CD4-positive, alpha-beta memory T cell (primary cell): ENCODE results near the gene TUBA8. TPM values are rescaled to one million over a fixed set of nuclear protein-coding genes. Genes with fewer than 3 reads are reported as not detected.
"Not testable (repeated sequence)": the region's sequence is repeated elsewhere in the genome, so short reads cannot be mapped to it uniquely, and the experiment has no call there.

Experiments
- CTCF ChIA-PET: fragments of 350-600 bp; sonication (Branson Sonifier 250); formaldehyde crosslinking; loops from one replicate; lab custom pipeline; 2021; ENCODE audit warnings: inconsistent platforms; ENCODE audit not compliant: partially characterized antibody; lab: Charles Lee
- POLR2A ChIA-PET: fragments of 350-600 bp; sonication (Branson Sonifier 250); formaldehyde crosslinking; loops from one replicate; lab custom pipeline; 2021; ENCODE audit not compliant: partially characterized antibody; lab: Charles Lee
- DNase-seq, 5 donors: peaks; one replicate each; pipeline versions ENCODE4 v3.0.0 to v3.0.0-alpha.2; 2020 to 2022; ENCODE audit warnings: mixed read lengths in 1 of 5
- H3K27ac ChIP-seq: one replicate; pipeline ENCODE4 v1.7.0; 2013; ENCODE audit warnings: low read depth, low read length
- H3K27me3 ChIP-seq: 2 replicates; pipeline ENCODE4 v1.7.0; 2013; ENCODE audit warnings: mild to moderate bottlenecking, low read length, moderate library complexity; ENCODE audit not compliant: insufficient read depth
- H3K36me3 ChIP-seq: 2 replicates; pipeline ENCODE4 v1.7.0; 2013; ENCODE audit warnings: mild to moderate bottlenecking, low read length, moderate library complexity; ENCODE audit not compliant: insufficient read depth
- H3K4me1 ChIP-seq: 2 replicates; pipeline ENCODE4 v1.7.0; 2013; ENCODE audit warnings: mild to moderate bottlenecking, low read length, moderate library complexity; ENCODE audit not compliant: insufficient read depth
- H3K4me3 ChIP-seq, 2 donors: one replicate each; pipeline ENCODE4 v1.7.0; 2013; ENCODE audit warnings: low read length in 2 of 2, mild to moderate bottlenecking in 1 of 2
- H3K9me3 ChIP-seq, 2 donors: one replicate each; pipeline ENCODE4 v1.7.0; 2013; ENCODE audit warnings: low read length in 2 of 2, control low read depth in 1 of 2; ENCODE audit not compliant: control insufficient read depth in 1 of 2
- H3K27ac Mint-ChIP-seq, 7 donors: one replicate each; pipeline ENCODE4 v1.8.0; 2020 to 2021; ENCODE audit warnings: mixed read lengths in 7 of 7, mild to moderate bottlenecking in 6 of 7, inconsistent platforms in 3 of 7, moderate library complexity in 3 of 7
- H3K27me3 Mint-ChIP-seq, 2 donors: one replicate each; pipeline ENCODE4 v1.8.0; 2020 to 2021; ENCODE audit warnings: mixed read lengths in 2 of 2
- H3K36me3 Mint-ChIP-seq, 2 donors: one replicate each; pipeline ENCODE4 v1.8.0; 2020 to 2021; ENCODE audit warnings: mixed read lengths in 2 of 2, inconsistent platforms in 1 of 2, mild to moderate bottlenecking in 1 of 2
- H3K4me1 Mint-ChIP-seq, 4 donors: one replicate each; pipeline ENCODE4 v1.8.0; 2020 to 2021; ENCODE audit warnings: mixed read lengths in 4 of 4, mild to moderate bottlenecking in 1 of 4
- H3K4me3 Mint-ChIP-seq, 8 donors: one replicate each; pipeline ENCODE4 v1.8.0; 2020 to 2021; ENCODE audit warnings: mixed read lengths in 8 of 8, mild to moderate bottlenecking in 7 of 8, moderate library complexity in 6 of 8, inconsistent platforms in 3 of 8
- H3K9me3 Mint-ChIP-seq, 8 donors: one replicate each; pipeline ENCODE4 v1.8.0; 2020 to 2021; ENCODE audit warnings: mixed read lengths in 8 of 8, mild to moderate bottlenecking in 5 of 8, inconsistent platforms in 3 of 8, moderate library complexity in 1 of 8
- intact Hi-C: fragments of 100-400 bp; cut with micrococcal nuclease; formaldehyde crosslinking; loops from one replicate; pipeline ENCODE4 v1.15.1; 2023
- polyA plus RNA-seq, 2 donors: library from polyadenylated mRNA; unstranded; fragments of 300-500 nt; fragmentation: Illumina TruSeq; gene quantifications; one replicate each; pipeline ENCODE4 v1.2.3, GENCODE V29; 2021
- total RNA-seq, 2 experiments: library from RNA; stranded (reverse); gene quantifications; one replicate each; pipeline ENCODE4 v1.2.3, GENCODE V29; 2021

TUBA8 gene
- total and polyA plus RNA-seq, 4 experiments from 2014 or later = 0.33 to 2.7 (median 1.5) TPM

- Histone ChIP-seq H3K9me3 (no peaks in the 10 kb centered on the region), H3K27ac (no peak overlapping the region), H3K4me3 (no peak overlapping the region), H3K4me1 (peaks cover 13% of the 10 kb centered on the region), H3K27me3 (no peaks in the 10 kb centered on the region), H3K36me3 (no peaks in the 10 kb centered on the region)
- intact Hi-C loops = no loop called here
- H3K27me3 Mint-ChIP-seq = no peaks in the 10 kb centered on the region
- peak overlapping the region in 2 of 7 donors; percentile 35 to 39 for H3K27ac Mint-ChIP-seq
- ChIA-PET CTCF (no interaction called here), POLR2A (no interaction called here)
- peaks cover under 1 to 4% of the 10 kb centered on the region in 2 donors for H3K36me3 Mint-ChIP-seq
- H3K4me3 Mint-ChIP-seq = no peak overlapping the region
- peaks cover 9 to 32% (median 24%) of the 10 kb centered on the region in 4 donors for H3K4me1 Mint-ChIP-seq
- no peak for DNase-seq
- no peaks in the 10 kb centered on the region for H3K9me3 Mint-ChIP-seq
Measured at GRCh38 chr22:18146389-18146753, 35.8 kb downstream of the TUBA8 start.

GRCh38 chr22:18147791-18148190 is 37.2 kb downstream of the TUBA8 start:
- Histone ChIP-seq H3K36me3 (no peaks in the 10 kb centered on the region), H3K9me3 (no peaks in the 10 kb centered on the region), H3K27ac (no peak overlapping the region), H3K4me3 (no peak overlapping the region), H3K4me1 (peaks cover 22% of the 10 kb centered on the region), H3K27me3 (no peaks in the 10 kb centered on the region)
- POLR2A ChIA-PET = interaction anchor here (3.0 kb wide), 1 partner anchor 70 kb away, joined by 15 read pairs; the partner anchor contains the start of gene PEX26
- intact Hi-C loops = no loop called here
- Mint-ChIP-seq H3K27ac (peak overlapping the region in 3 of 7 donors; percentile 7 to 59 (median 48)), H3K36me3 (peaks cover 0 to 4% of the 10 kb centered on the region in 2 donors), H3K9me3 (no peaks in the 10 kb centered on the region), H3K27me3 (no peaks in the 10 kb centered on the region), H3K4me1 (peaks cover 16 to 47% (median 31%) of the 10 kb centered on the region in 4 donors), H3K4me3 (peak overlapping the region in 2 of 8 donors; percentile 6 to 47)
- DNase-seq = no peak
- CTCF ChIA-PET = no interaction called here

- peak overlapping the region; percentile 54 to 93 (median 87) for H3K4me3 Mint-ChIP-seq
- CTCF ChIA-PET = interaction anchor here (1.5 kb wide), 1 partner anchor 71 kb away, joined by 6 read pairs; the partner anchor contains the start of gene PEX26
Measured at GRCh38 chr22:18148293-18148965, 37.8 kb downstream of the TUBA8 start.

GRCh38 chr22:18152519-18152918 is 41.9 kb downstream of the TUBA8 start:
- Histone ChIP-seq H3K27ac (no peak overlapping the region), H3K27me3 (no peaks in the 10 kb centered on the region), H3K4me3 (no peak overlapping the region), H3K4me1 (peaks cover 22% of the 10 kb centered on the region), H3K9me3 (no peaks in the 10 kb centered on the region), H3K36me3 (no peaks in the 10 kb centered on the region)
- peak in 1 of 5 donors; percentile 9 for DNase-seq
- CTCF ChIA-PET = interaction anchor here (0.7 to 1.7 kb wide), 2 partner anchors 76 to 485 kb away, joined by 3 to 5 read pairs; no protein-coding TSS in a partner anchor
- H3K4me1 Mint-ChIP-seq = peaks cover 22 to 49% (median 38%) of the 10 kb centered on the region in 4 donors
- H3K27me3 Mint-ChIP-seq = no peaks in the 10 kb centered on the region
- intact Hi-C loops = no loop called here
- no peaks in the 10 kb centered on the region for H3K9me3 Mint-ChIP-seq
- peak overlapping the region; percentile 59 to 85 (median 79) for H3K27ac Mint-ChIP-seq
- peaks cover 3 to 10% of the 10 kb centered on the region in 2 donors for H3K36me3 Mint-ChIP-seq
- H3K4me3 Mint-ChIP-seq = peak overlapping the region; percentile 48 to 91 (median 72)
- POLR2A ChIA-PET = interaction anchor here (0.6 kb wide), 1 partner anchor 75 kb away, joined by 3 read pairs; the partner anchor contains the start of gene PEX26

More at GRCh38 chr22:18148293-18148965, 37.8 kb downstream of the TUBA8 start:
- H3K36me3 ChIP-seq = no peaks in the 10 kb centered on the region
- Mint-ChIP-seq H3K27me3 (no peaks in the 10 kb centered on the region), H3K27ac (peak overlapping the region in 5 of 7 donors; percentile 8 to 79 (median 59)), H3K4me1 (peaks cover 17 to 49% (median 33%) of the 10 kb centered on the region in 4 donors), H3K9me3 (no peaks in the 10 kb centered on the region), H3K36me3 (peaks cover 0 to 4% of the 10 kb centered on the region in 2 donors)
- POLR2A ChIA-PET = interaction anchor here (3.0 kb wide), 1 partner anchor 70 kb away, joined by 15 read pairs; the partner anchor contains the start of gene PEX26
- peaks cover 22% of the 10 kb centered on the region for H3K4me1 ChIP-seq
- no peak overlapping the region for H3K4me3 ChIP-seq
- intact Hi-C loops = no loop called here
- no peak overlapping the region for H3K27ac ChIP-seq
- no peaks in the 10 kb centered on the region for H3K9me3 ChIP-seq
- DNase-seq = no peak
- H3K27me3 ChIP-seq = no peaks in the 10 kb centered on the region

GRCh38 chr22:18154821-18155390 is 44.3 kb downstream of the TUBA8 start:
- intact Hi-C loops = no loop called here
- no peaks in the 10 kb centered on the region for H3K9me3 ChIP-seq
- Mint-ChIP-seq H3K9me3 (no peaks in the 10 kb centered on the region), H3K4me1 (peaks cover 22 to 36% (median 27%) of the 10 kb centered on the region in 4 donors), H3K27me3 (no peaks in the 10 kb centered on the region), H3K4me3 (no peak overlapping the region), H3K27ac (peak overlapping the region in 3 of 7 donors; percentile 9 to 50 (median 35)), H3K36me3 (peaks cover 8 to 18% of the 10 kb centered on the region in 2 donors)
- CTCF ChIA-PET = no interaction called here
- no peaks in the 10 kb centered on the region for H3K36me3 ChIP-seq
- H3K4me1 ChIP-seq = peaks cover 22% of the 10 kb centered on the region
- no peaks in the 10 kb centered on the region for H3K27me3 ChIP-seq
- no peak overlapping the region for H3K4me3 ChIP-seq
- H3K27ac ChIP-seq = no peak overlapping the region
- POLR2A ChIA-PET = no interaction called here
- no peak for DNase-seq

- peaks cover 18 to 30% (median 23%) of the 10 kb centered on the region in 4 donors for H3K4me1 Mint-ChIP-seq
- peaks cover 8 to 14% of the 10 kb centered on the region in 2 donors for H3K36me3 Mint-ChIP-seq
- H3K4me1 ChIP-seq = peaks cover 17% of the 10 kb centered on the region
Measured at GRCh38 chr22:18155546-18155945, 44.9 kb downstream of the TUBA8 start.

More at GRCh38 chr22:18155546-18155945, 44.9 kb downstream of the TUBA8 start:
- H3K4me3 ChIP-seq, POLR2A ChIA-PET, H3K27ac Mint-ChIP-seq, DNase-seq, H3K36me3 ChIP-seq, intact Hi-C loops, H3K9me3 ChIP-seq, H3K27ac ChIP-seq, H3K4me3 Mint-ChIP-seq, H3K27me3 ChIP-seq, H3K9me3 Mint-ChIP-seq, H3K27me3 Mint-ChIP-seq: not testable (repeated sequence)
- CTCF ChIA-PET = interaction anchor here (1.5 kb wide), 1 partner anchor 325 kb away, joined by 4 read pairs; no protein-coding TSS in a partner anchor
